Measurements from ENCODE around the gene NIPBL. TPM values are rescaled to one million over a fixed set of nuclear protein-coding genes. Genes with fewer than 3 reads are reported as not detected.
A peak's percentile ranks its signal among the peaks of the same experiment; 100 is the strongest.
"Not testable (repeated sequence)": the region's sequence is repeated elsewhere in the genome, so short reads cannot be mapped to it uniquely, and the experiment has no call there.

The NIPBL gene
- polyA plus RNA-seq, 3 donors: 67.8 to 83.9 (median 75.5) TPM

GRCh38 chr5:36985387-36985786 lies 108.8 kb downstream of the NIPBL start:
- no peak for DNase-seq (ENCODE audit: extremely low read depth in 1 of 11, low read depth in 9 of 11, low spot score in 4 of 11)

GRCh38 chr5:36988396-36988795 lies 111.8 kb downstream of the NIPBL start:
- DNase-seq (ENCODE audit: extremely low read depth in 1 of 11, low read depth in 9 of 11, low spot score in 4 of 11): no peak

DNA sequence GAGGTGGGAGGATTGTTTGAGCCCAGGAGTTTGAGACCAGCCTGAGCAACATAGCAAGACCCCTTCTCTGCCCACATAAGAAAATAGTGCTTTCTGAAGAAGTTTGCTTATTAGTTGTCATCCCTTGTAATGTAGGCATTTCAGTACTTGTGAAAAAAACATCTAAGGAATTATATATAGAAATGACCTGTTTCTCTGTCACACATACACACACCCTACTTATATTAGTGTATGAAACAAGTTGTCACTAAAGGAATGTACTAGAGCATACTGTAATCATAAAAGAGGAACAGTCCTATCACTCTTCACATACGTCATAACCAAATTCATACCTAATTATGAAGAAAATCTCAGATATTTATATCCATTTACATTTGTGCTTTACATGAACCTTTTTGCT lies 122.0 kb downstream of the NIPBL start:
- DNase-seq (ENCODE audit: extremely low read depth in 1 of 11, low read depth in 9 of 11, low spot score in 4 of 11): no peak

DNA sequence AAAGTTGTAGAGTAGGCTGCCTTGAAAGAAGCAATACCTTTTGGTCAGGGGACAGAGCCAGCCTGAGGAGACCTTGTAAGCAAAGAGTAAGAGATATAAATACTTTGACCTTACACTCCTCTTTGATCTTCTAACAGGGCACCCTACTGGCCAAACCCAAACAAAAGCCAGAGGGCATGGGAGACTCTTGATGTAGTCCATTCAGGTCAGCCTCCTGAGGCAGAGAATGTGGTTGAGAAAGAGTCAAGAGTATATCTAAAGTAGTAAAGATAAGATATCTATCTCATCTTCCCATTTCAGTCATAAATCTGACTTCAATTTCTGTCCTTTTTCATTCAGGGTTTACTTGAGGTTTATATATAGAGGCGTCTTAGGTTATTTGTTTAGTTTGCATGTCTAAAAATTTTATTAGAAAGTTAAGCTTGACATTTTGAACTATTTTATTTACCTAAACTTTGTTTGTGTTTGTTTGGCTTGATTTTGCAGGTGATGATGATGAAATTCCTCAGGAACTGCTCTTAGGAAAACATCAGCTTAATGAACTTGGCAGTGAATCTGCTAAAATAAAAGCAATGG lies 125.7 kb downstream of the NIPBL start:
- DNase-seq (ENCODE audit: extremely low read depth in 1 of 11, low read depth in 9 of 11, low spot score in 4 of 11): no peak

DNA sequence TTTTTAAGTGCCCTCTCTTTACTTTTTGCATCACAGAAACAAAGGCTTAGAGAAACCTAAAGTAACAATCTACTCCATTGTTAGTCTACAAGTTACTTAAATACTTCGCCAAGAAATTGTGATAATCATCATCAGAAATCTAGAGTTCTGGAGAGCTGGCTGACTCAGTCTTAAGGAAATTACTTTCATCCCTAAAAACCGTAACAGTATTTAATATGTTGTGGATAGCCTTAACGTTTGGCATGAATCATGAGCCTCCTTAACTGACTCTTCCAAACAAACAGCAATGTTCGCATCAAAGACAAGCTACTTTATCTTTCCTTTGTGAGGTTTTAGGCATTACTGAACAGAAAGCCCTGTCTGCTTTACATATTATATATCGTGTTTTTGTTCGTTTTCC lies 128.7 kb downstream of the NIPBL start:
- DNase-seq (ENCODE audit: extremely low read depth in 1 of 11, low read depth in 9 of 11, low spot score in 4 of 11): no peak

DNA sequence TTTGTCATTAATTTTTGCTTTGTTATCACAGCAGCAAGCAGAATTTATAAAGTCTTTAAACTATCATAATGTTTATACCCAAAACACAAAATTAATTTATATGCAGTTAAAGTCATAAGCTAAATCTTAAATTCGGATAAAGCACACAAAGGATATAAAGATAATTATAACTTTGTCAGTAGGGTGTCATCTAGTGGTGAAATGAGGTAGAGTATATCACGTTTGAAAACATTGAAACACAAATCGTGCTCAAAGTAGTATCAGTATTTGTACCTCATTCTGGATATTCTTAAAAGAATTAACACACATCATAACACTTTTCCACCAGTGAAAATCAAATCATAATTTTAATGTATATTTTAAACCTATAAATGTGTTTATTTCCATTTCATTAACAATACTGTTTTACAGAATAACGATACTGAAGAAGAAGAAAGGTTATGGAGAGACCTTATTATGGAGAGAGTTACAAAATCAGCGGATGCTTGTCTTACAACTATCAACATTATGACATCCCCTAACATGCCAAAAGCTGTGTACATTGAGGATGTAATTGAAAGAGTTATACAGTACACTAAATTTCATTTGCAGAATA lies 129.5 kb downstream of the NIPBL start:
- peak in 8 of 11 donors; percentile 0 to 17 (median 5) for DNase-seq (ENCODE audit: extremely low read depth in 1 of 11, low read depth in 9 of 11, low spot score in 4 of 11)

GRCh38 chr5:37013181-37013580 lies 136.6 kb downstream of the NIPBL start:
- DNase-seq (ENCODE audit: extremely low read depth in 1 of 11, low read depth in 9 of 11, low spot score in 4 of 11): not testable (repeated sequence)

DNA sequence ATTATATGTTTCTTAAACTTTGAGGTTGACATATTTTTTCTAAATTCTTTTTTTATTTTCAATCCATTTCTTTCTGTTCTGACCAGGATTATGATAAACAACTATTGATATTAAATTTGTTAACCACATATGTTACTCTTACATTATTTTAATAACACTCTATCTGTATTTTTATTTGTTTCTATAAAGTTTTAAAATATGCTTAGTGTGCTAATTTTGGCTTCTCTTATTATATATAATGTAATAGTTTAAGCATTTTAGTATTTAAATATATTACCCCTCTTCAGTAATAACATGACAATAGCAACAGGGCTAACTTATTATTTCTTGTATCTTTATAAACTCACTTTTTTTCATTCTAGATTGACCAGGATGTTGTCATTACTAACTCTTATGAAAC lies 137.8 kb downstream of the NIPBL start:
- no peak for DNase-seq (ENCODE audit: extremely low read depth in 1 of 11, low read depth in 9 of 11, low spot score in 4 of 11)

DNA sequence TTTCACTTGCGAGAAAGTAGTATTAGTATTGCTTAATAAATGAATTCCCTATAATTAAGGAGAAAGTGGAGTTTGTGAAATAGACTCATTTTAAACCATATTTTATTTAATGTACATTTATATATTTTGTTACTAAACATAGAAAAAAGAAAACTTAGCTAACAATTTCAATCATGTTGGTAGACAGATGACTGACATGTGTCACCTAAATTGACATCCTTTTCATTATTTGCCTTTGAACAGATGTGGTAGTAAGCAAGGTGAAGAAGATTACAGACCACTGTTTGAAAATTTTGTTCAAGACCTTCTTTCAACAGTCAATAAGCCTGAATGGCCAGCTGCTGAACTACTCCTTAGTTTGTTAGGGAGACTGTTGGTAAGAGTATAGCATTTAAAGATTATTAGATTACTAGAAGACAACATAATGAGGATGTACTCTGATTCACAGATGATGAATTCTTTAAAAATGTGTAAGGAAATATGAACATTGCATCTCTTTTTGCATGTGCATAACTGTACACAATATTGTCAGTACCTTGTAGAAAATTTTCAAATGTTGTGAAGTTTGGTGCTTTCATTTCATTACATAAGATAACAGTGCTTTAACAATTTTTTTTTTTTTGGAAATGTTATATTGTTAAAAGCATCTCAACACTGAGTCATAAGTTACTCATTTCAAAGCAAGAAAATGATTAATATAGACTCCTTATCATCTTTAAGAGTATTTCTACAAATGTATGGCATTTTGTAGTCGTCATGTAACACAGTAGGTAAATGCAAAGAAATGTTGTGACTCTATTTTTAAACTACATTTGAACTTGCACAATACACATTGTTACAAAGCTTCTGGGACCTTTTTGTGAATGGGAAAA lies 139.5 kb downstream of the NIPBL start:
- no peak for DNase-seq (ENCODE audit: extremely low read depth in 1 of 11, low read depth in 9 of 11, low spot score in 4 of 11)

DNA sequence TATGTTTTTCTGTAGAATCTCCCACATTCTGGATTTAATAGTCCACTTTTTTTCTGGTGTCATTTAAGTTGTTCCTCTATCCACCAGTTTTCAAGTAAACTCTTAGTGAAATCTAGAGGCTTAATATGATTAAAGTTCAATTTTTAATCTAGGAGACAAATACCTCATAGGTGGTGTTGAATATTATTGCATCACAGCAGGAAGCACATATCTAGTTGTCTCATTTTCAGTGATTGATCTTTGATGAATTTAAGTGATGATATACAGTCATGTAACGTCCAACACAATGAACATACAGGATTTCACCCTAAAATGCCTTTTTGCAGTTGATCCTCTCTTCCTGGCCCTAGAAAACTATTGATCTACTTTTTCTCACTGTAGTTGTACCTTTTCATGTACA lies 152.3 kb downstream of the NIPBL start:
- DNase-seq (ENCODE audit: extremely low read depth in 1 of 11, low read depth in 9 of 11, low spot score in 4 of 11): no peak

DNA sequence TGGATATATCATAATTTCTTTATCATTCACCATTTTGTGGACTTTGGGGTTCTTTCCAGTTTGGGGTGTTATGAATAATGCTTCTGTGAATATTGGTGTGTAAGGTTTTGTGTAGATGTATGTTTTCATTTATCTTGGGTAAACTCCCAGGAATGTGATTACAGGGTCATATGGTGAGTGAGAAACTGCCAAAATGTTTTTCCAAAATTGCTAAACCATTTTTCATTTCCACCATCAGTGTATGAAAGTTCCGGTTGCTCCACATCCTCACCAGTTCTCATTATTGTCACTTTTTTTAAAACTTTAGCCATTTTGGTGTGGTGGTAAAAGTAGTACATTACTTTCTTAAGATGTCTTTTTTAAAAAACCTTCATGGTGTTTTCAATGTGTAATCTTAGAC lies 152.9 kb downstream of the NIPBL start:
- DNase-seq (ENCODE audit: extremely low read depth in 1 of 11, low read depth in 9 of 11, low spot score in 4 of 11): no peak

GRCh38 chr5:37034955-37035354 lies 158.4 kb downstream of the NIPBL start:
- DNase-seq (ENCODE audit: extremely low read depth in 1 of 11, low read depth in 9 of 11, low spot score in 4 of 11): no peak

GRCh38 chr5:37037840-37038239 lies 161.3 kb downstream of the NIPBL start:
- no peak for DNase-seq (ENCODE audit: extremely low read depth in 1 of 11, low read depth in 9 of 11, low spot score in 4 of 11)

DNA sequence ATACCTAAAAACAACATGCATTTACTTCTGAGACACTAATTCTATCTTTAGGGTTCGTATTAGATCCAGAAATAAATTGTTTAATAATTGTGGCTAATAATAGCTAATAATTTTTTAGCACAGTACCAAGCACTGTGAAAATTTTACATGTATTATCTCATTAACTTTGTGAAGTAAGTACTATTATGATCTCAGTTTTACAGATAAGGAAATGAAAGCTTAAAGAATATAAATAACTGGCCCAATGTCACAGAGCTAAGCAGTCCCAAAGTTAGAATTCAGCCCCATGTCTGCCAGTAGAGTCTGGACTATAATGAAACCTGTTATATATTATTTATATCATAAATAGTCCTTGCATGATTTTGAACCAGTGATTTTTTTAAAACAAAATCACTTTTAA lies 163.3 kb downstream of the NIPBL start:
- no peak for DNase-seq (ENCODE audit: extremely low read depth in 1 of 11, low read depth in 9 of 11, low spot score in 4 of 11)

GRCh38 chr5:37043693-37044092 lies 167.1 kb downstream of the NIPBL start:
- DNase-seq (ENCODE audit: extremely low read depth in 1 of 11, low read depth in 9 of 11, low spot score in 4 of 11): no peak

GRCh38 chr5:37044120-37044519 lies 167.6 kb downstream of the NIPBL start:
- no peak for DNase-seq (ENCODE audit: extremely low read depth in 1 of 11, low read depth in 9 of 11, low spot score in 4 of 11)

- no peak for DNase-seq (ENCODE audit: extremely low read depth in 1 of 11, low read depth in 9 of 11, low spot score in 4 of 11)
Observed at GRCh38 chr5:37045703-37046102, 169.1 kb downstream of the NIPBL start.

DNA sequence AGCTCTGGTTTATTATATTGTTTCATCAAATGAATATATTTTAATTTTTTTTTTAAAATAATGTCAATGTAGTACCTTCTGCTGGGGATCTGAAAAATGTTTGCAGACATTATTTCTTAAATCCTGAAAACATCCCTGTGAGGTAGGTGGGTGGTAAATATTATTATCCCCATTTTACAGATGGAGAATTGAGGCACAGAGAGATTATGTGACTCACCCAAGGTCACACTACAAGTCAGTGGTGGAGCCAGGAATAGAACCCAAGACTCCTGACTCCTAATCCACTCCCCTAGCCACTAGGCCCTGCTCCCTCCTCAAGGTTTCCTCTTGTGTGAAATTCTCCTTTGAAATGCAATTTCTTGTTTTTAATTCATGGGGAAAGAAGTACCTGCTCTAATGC lies 171.4 kb downstream of the NIPBL start:
- no peak for DNase-seq (ENCODE audit: extremely low read depth in 1 of 11, low read depth in 9 of 11, low spot score in 4 of 11)

DNA sequence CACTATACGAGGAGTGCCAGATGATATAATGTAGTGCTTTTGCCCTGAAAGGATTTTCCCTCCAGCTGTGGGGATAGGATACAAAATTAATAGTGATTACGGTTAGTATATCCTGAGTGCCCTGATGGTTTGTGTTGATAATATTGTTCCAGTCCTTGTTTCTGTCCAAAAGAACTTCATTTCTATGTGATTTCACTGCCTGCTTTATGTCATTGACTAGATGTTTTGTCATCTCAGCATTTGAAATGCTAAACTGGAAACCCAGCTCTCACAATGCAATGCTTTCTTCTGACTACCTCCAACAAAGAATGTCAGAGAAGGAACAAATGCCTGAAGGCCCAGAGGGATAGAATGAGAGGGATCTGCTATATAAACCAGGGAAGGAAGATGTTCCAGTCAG lies 177.8 kb downstream of the NIPBL start:
- no peak for DNase-seq (ENCODE audit: extremely low read depth in 1 of 11, low read depth in 9 of 11, low spot score in 4 of 11)

- DNase-seq (ENCODE audit: extremely low read depth in 1 of 11, low read depth in 9 of 11, low spot score in 4 of 11): no peak
Observed at GRCh38 chr5:37055383-37055990, 178.9 kb downstream of the NIPBL start.
